Pons (tissue), 1 donor: Measurements from ENCODE around the gene RAMP1.
A peak's percentile ranks its signal among the peaks of the same experiment; 100 is the strongest.
"Not testable (repeated sequence)": the region's sequence is repeated elsewhere in the genome, so short reads cannot be mapped to it uniquely, and the experiment has no call there.

Source experiments
- DNase-seq: peaks from one replicate; pipeline ENCODE4 v3.0.0-alpha.2; 2016; ENCODE audit warnings: low spot score

Gene RAMP1

DNA sequence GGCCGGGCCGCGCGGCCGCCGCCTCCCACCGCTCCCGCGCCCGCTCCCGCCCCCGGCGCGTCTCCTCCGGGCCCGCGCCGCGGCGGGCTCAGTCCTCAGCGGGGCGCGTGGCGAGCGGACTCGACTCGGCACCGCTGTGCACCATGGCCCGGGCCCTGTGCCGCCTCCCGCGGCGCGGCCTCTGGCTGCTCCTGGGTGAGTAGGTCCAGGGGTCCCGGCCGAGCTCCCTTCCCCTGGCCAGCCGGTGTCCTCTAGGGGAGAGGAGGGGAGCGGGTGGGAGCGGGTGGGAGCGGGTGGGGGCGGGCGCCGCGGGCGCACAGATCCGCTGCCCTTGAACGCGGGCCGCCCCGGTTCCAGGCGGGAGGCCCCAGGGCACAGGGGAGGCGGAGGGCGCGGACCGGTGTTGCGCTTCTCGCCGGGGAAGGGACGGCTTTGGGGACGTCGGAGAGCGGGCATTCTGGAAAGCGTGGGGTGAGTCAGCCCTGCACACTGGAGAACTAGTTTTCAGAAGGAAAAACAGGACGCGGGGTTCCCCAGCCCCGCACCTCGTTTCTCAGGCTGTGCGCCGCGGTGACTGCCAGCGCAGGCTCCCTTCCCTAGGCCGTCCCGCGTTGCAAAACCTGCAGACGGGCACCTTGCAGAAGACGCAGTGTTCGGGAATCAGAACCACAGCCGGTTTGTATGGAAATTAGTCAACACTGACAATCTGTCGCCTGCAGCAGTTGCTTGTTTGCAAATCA lies at the start of gene RAMP1:
Gene RAMP1 (plus strand): TSS at position 91 of the 740 bp plus-strand sequence. CDS start 53 bp downstream, at position 144.
- DNase-seq, result no peak

DNA sequence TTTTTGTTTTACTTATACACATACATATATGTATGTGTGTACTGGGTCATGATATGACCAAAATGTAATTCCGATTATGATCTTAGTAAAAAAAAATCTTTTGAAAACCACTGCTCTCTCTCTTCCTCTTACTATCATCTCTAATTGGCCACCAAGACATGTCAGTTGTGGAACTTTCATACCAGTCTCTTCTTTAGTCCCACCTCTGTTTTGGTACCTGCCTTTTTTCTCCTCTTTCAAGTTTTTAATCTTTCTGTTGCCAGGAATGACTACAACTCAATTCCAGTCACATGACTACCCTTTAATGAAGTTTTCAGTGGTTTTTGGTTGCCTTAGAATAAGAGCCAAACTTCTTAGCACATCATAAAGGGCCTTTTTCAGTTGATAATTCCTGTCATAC lies 43.8 kb upstream of the RAMP1 start:
- DNase-seq, result no peak

DNA sequence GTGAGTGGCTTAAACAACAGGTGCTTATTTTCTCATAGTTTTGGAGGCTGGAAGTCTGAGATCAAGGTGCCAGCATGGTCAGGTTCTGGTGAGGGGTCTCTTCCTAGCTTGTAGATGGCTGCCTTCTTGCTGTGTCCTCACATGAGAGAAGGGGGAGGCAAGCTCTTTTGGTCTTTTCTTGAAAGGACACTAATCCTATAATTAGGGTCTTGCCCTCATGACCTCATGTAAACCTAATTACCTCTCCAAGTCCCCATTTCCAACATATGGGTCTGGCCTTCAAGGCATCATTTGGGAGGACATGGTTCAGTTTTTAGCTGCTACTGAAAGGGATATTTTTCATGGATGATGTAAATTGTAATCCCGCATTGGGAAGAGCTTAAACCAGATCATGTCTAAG lies 42.9 kb upstream of the RAMP1 start:
- no peak for DNase-seq

DNA sequence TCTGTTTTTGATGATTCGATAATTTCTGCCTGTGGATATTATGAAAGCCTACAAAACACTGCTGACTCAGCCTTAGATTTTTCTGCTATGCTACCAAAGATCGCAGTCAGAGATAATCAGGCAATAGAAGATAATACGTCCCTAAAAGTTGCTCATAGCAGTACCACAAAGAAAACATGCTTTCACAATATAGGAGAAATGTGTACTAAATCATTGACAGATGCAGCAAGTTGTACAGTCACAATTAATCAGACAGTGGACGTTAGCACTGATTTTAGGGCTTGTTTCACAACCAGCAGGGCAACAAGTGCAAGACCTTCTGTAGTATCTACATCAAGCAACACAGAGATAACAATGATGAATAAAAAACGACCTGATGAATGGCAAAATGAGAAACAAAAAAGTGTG lies 41.4 kb upstream of the RAMP1 start:
- no peak for DNase-seq

DNA sequence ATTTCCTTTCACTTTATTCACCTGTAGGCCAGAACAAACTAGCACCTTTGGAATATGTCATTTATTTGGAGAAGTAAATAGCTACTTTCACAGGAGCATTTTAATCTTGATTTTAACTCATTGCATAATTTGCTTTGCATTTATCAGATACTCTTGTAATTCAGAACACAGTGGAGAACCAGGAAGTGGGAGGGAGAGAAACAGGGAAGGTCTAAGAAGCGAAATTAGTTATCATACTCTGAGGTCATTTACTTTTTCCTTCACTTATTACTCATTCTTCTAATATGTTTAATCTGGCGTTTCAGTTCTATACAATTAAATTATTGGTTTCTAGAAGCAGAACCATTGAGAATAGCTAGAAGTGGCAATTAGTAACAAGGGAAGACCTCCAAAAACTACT lies 40.2 kb upstream of the RAMP1 start:
- DNase-seq, result no peak

DNA sequence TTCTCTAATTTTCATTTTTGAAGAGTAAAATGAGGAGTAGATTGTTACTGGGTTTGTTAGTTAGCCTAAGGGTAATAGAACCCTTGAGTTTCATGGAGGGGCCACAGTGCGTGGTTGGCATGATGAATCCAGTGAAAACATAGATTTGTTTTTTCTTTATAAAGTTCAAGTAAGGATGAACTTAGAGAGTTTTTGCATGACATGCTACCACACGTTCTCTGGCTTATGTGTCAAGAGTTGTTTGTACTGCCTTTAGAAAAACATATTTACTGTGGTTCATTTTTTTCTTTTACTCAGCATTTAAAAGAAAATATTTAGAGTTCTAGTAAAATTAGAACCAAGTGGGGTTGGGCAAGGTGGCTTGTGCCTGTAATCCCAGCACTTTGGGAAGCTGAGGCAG lies 39.0 kb upstream of the RAMP1 start:
- DNase-seq, result no peak

DNA sequence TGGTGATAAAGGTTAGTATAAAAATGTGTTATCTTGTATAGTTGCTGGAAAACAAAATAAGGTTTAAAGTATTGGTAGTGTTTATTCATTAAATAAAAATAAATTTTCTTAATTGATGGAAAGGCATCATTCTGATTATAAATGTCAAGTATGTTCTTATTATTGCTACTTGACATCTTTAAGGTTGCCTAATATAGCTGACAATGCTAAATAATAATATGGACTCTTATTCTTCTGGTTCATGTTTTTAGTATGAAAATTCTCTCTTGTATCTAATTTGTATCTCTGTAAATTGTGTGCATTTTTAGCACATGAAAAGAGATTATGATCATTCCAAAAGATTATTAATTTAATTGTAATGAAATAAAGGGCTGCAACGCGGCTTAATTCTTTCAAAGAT lies 35.9 kb upstream of the RAMP1 start:
- DNase-seq, result no peak

DNA sequence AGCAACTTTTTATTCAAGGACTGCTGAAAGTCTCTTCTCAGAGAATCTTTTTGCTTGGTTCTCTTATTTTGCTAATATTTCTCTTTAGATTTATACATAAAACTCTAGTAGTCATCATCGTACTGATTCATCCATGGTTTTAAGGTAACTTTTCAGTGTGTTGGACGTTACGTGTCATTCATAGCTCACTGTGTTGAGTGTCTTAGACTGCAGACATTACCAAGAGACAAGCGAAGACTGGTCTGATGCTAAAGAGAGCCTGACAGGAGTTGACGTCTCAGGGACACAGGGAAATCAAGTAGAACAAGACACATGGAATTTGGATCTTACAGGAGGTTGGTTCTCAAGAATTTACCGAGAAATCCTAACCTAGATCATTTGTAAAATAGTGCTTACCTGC lies 35.3 kb upstream of the RAMP1 start:
- DNase-seq, result no peak

DNA sequence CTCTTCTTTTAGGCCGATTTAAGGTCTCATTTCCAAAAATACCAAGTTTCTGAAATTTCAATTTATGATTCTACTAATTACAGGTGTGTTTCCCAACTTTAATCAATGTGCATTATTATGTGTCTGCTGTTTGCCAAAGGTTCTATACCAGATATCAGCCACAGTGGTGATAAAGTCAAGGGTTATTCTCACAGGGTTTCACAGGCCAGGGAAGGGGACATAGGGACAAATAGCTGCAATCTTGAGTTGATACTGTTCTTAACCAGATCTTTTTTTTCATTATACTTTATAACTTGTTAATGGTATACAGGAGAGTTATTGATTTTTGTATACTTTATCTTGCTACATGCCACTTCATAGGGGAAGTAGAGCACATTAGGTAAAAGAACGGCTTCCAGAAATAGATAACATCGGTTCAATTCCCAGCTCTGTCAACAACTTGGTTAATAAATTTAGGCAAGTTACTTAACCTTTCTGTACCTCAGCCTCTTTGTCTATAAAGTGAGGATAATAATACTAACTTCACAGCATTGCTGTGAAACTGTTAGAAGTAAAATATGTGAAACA lies 31.9 kb upstream of the RAMP1 start:
- DNase-seq, result no peak

DNA sequence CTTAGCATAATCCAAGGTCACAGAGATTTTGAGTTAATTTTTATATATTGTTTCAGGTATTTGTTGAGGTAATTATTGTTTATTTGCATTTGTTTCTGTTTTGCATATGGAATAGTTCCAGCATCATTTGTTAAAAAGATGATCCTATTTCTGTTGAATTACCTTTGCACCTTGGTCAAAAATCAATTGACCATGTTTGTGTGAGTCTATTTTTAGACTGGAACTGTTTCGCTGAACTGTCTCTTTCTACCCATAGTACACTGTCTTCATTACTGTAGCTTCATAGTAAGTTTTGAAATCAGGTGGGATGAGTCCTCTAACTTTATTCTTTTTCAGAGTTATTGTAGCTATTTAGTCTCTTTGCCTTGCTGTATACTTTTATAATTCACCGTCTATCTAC lies 28.9 kb upstream of the RAMP1 start:
- DNase-seq, result no peak

DNA sequence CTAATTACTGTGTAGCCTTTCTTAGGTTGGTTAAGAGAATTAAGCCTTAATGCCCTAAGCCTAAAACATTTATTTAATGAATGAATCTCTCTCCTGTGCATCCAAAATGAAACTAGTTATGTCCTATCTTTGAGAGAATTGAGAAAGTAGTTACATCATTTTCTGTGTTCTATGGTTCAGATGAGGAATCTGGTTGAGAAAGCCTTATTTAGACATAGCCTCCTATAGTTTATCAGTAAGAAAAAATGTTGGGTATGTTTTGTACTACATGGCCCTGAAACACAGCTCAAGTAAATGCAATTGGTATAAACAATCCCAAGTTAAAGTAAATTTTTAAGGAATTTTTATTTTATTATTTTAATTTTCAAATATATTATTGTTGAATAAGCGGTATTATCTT lies 25.9 kb upstream of the RAMP1 start:
- DNase-seq, result no peak

DNA sequence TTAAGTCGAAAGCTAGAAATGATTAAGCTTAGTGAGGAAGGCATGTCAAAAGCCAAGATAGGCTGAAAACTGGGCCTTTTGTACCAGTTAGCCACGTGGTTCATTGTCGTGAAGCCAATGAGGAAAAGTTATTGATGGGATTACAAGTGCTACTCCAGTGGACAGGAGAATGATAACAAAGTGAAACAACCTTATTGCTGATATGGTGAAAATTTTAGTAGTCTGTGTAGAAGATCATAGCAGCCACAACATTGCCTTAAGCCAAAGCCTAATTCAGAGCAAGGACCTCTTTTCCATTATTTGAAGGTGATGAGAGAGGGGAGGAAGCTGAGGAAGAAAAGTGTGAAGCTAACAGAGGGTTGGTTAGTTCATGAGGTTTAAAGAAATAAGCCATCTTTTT lies 24.1 kb upstream of the RAMP1 start:
- no peak for DNase-seq

DNA sequence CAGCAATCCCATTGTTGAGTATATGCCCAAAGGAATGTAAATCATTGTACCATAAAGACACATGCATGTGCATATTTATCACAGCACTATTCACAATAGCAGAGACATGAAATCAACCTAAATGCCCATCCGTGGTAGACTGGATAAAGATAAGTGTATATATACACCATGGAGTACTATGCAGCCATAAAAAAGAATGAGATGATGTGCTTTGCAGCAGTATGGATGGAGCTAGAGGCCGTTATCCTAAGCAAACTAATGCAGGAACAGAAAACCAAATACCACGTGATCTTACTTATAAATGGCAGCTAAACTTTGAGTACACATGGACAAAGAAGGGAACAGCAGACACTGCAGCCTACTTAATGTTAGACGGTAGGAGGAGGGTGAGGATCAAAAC lies 18.4 kb upstream of the RAMP1 start:
- DNase-seq, result no peak

DNA sequence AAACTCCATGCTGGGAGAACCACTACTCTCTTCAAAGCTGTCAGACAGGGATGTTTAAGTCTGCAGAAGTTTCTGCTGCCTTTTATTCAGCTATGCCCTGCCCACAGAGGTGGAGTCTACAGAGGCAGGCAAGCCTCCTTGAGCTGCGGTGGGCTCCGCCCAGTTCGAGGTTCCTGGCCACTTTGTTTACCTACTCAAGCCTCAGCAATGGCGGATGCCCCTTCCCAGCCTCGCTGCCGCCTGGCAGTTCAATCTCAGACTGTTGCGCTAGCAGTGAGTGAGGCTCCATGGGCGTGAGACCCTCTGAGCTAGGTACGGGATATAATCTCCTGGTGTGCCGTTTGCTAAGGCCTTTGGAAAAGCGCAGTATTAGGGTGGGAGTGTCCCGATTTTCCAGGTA lies 10.5 kb upstream of the RAMP1 start:
- not testable (repeated sequence) for DNase-seq

DNA sequence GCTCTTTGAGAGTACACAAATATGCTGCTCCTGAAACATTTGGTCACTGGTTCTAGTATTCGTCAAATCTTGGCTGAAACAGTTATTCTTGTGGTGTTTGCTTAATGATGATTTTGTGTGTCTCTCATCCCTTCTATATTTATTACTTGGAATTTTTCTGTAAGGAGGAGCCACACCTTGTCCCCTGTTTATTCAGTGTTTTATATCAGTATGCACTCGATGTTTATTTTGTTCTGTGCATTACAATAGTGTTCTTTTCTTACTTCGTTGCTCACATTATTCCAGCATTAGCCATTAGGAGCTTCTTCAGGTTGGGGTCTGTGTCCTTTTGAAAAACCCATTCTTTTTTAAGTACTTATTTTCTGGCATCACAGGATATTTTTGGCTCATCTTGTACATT lies 5.1 kb upstream of the RAMP1 start:
- DNase-seq, result no peak

DNA sequence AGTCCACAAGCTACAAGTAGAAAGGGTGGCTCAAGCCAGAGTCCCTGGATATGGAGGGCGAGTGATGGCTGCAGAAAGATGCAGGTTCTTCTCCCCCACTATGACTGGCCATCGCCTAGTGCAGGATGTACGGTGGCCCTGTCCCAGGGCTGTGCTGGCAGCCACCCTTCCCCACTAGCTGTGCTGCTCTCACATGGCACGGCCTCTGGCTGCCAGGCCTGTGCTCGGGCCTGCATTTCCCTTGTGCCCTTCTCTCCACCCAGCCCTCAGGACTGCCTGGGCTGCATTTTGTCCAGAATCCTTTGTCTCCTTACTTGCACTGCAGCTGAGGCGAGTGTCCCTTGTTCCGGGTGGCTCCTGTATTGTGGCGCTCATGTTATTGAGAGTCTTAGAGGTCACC lies 1.6 kb upstream of the RAMP1 start:
- no peak for DNase-seq

DNA sequence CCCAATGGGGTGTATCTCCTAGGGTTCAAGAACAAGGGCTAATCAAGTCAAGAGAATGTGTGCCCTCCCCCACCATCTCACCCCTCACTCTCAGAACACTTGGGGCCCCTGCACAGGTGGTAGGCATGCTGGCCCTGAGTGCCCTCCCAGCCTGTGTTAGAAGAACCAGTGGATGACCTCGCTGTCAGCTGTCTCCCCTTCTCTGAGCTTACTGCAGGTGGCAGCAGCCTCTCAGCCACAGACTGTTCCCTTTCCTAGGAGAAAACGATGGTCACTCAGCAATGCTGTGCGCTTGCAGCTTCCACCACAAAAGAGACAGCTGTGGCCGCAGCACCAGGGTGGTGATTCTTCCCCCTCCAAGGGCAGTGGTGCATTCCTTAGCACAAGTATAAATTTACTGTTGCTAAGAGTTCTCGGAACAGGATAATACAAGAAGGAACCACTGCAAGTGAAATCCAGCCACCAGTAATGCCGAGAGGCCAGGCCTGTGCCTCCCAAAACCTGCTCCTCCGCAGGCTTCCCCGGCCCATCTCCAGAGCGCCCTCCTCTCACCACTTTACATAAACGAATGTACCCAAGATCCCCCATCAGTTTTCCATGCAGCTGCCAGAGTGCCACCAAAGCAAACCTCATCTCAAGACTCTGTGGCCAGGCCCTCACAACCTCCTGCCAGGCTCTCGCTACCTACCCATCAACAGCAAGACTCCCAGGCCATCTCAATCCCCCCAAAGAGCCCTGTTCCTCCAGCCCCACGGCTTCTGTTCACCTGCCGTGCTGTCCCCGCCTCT lies 935 bp upstream of the RAMP1 start:
- peak; percentile 90 for DNase-seq

DNA sequence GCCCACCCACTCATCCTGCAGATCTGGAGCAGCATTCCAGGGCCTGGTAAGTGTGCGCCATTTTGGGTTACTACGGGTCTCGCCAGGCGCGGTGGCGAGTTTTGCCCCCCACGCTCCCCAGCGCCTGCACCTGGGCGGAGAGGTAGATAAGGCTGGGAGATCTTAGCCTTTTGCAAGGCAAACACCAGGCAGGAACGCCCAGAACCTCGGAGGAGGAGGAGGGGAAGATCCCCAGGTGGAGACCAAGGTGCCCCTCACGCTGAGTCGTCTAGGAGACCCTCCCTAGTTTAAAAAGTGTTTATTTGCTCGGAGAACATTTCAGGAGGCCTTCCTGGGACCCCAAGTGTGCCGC lies 365 bp upstream of the RAMP1 start:
- no peak for DNase-seq

DNA sequence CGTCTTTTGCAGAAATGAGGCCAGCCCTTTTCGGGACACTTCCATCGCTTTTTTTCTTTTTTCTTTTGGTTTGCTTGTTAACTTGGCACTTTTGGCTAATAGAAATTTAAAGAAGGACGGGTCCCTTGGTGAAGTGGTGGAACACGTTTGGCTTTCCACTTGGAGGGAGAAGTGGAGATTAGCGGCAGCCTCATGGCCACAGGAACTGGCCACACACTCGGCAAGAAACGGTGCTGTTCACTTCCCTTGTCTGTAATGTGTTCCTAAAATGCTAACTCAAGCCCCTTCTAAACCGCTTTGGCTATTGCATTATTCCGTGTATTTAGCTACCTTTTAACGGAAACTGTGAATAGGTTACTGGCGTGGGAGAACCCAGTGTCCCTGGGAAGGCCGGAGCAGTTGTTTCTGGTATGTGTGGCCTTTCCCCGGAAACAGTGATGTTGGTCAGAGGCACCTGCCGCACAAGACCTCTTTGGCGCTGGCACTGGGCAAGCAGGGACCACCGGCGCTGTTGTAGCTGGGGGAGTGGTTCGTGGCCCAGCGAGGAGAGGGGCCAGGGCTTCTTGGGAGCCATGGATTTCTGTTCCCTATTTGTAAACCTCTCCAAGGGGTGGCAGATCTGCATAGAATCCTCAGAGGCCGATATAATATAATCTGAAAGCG lies 981 bp downstream of the RAMP1 start:
- peak; percentile 39 for DNase-seq

DNA sequence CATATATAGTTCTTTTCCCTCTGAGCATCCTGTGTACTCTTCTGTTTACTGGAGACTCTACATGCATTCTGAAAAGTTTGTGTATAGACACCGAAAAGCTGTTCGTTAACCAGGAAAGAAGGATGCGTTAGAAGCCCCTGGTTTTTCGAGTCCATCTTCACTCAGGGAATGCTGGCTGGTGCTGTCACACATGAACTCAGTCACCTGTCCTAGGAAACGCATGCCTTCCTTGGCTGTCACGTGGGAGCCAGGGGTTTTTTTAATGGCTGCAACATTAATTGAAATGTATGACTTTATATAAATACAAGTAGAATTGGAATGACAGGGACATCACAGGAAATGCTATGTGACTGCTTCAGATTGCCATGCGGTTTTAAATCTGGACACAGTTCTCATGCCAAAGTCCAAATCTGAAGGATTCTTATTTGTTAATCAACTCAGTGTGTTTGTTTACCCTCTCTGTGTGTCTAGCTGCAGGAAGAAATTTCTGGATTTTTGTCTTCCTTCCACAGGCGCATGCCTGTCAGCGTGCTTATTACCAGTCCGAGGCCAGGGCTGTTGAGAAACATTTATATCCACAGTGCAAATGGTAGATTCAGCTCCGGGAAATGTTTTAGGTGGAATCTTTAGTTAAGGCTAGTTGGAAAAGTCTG lies 2.6 kb downstream of the RAMP1 start:
- no peak for DNase-seq

DNA sequence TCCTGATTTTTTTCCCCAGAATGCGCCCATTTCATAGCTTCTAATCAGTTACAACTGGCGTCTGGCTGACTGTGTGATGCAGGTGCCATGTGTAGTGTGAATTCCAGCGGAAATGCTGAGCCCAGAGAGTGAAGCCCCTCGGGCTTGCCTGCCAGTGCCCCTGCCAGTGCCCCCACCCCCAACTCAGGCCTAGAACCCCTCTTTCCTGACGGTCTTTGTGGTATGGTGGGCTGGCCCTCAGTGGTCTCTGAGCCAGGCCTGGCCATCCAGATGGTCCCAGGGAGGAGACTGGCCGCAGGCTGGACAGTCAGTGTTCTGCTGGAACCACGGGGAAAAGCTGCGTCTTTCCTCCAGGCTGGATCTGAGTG lies 3.1 kb downstream of the RAMP1 start:
- no peak for DNase-seq

DNA sequence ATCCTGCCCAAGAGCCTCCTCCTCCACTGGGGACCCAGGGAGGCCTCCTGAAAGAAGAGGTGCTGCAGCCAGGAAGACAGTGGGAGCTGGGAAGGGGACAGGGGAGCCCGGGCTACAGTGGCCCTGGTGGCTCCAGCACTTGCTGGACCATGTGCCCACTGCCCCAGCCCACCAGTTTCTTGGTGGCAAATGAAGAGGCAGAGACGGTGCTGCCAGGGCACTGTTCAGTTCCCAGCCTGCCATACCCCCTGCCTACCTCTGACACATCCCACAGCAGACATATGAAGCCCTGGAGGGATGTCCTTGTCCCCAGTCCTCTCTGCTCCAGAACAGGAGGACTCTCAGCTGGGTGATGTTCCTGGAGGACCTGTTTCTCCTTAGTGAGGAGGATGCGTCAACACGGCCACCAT lies 3.7 kb downstream of the RAMP1 start:
- DNase-seq, result no peak
